ENCODE results near the gene SPSB1.

SPSB1 gene

GRCh38 chr1:9368356-9368755, 75.7 kb downstream of the SPSB1 start:
- Mint-ChIP-seq H3K27ac (ENCODE audit: low read depth) (no peak overlapping the region), H3K27me3 (no peaks in the 10 kb centered on the region), H3K4me3 (no peak overlapping the region), H3K4me1 (no peaks in the 10 kb centered on the region), H3K9me3 (no peaks in the 10 kb centered on the region), H3K36me3 (ENCODE audit: insufficient read depth) (peaks cover 3% of the 10 kb centered on the region)
- no peak for DNase-seq (ENCODE audit: low spot score in 2 of 2)
- no peak for ATAC-seq (replicated peaks; ENCODE audit: extremely low read depth, poor library complexity, severe bottlenecking)

- DNase-seq (ENCODE audit: low spot score in 2 of 2) (no peak), ATAC-seq (replicated peaks; ENCODE audit: extremely low read depth, poor library complexity, severe bottlenecking) (no peak)
- Mint-ChIP-seq H3K4me3 (no peak overlapping the region), H3K9me3 (no peaks in the 10 kb centered on the region), H3K36me3 (ENCODE audit: insufficient read depth) (peaks cover 3% of the 10 kb centered on the region), H3K27ac (ENCODE audit: low read depth) (no peak overlapping the region), H3K27me3 (no peaks in the 10 kb centered on the region), H3K4me1 (no peaks in the 10 kb centered on the region)
Measured at GRCh38 chr1:9369964-9370788, 77.5 kb downstream of the SPSB1 start.

- no peak overlapping the region for H3K27ac Mint-ChIP-seq (ENCODE audit: low read depth)
- no peaks in the 10 kb centered on the region for H3K4me1 Mint-ChIP-seq
- H3K36me3 Mint-ChIP-seq (ENCODE audit: insufficient read depth) = peaks cover 3% of the 10 kb centered on the region
- no peaks in the 10 kb centered on the region for H3K27me3 Mint-ChIP-seq
- DNase-seq (ENCODE audit: low spot score in 2 of 2) (no peak), ATAC-seq (replicated peaks; ENCODE audit: extremely low read depth, poor library complexity, severe bottlenecking) (no peak)
- H3K9me3 Mint-ChIP-seq = no peaks in the 10 kb centered on the region
- no peak overlapping the region for H3K4me3 Mint-ChIP-seq
Measured at GRCh38 chr1:9371391-9371935, 78.8 kb downstream of the SPSB1 start.

- peaks cover 3% of the 10 kb centered on the region for H3K36me3 Mint-ChIP-seq (ENCODE audit: insufficient read depth)
- no peak for DNase-seq (ENCODE audit: low spot score in 2 of 2)
- no peak overlapping the region for H3K27ac Mint-ChIP-seq (ENCODE audit: low read depth)
- H3K4me3 Mint-ChIP-seq = no peak overlapping the region
- H3K27me3 Mint-ChIP-seq = no peaks in the 10 kb centered on the region
- H3K4me1 Mint-ChIP-seq = no peaks in the 10 kb centered on the region
- no peak for ATAC-seq (replicated peaks; ENCODE audit: extremely low read depth, poor library complexity, severe bottlenecking)
- H3K9me3 Mint-ChIP-seq = no peaks in the 10 kb centered on the region
Measured at GRCh38 chr1:9371951-9372350, 79.3 kb downstream of the SPSB1 start.

GRCh38 chr1:9373619-9374018, 80.9 kb downstream of the SPSB1 start:
- Mint-ChIP-seq H3K9me3 (no peaks in the 10 kb centered on the region), H3K4me3 (no peak overlapping the region), H3K27me3 (no peaks in the 10 kb centered on the region), H3K27ac (ENCODE audit: low read depth) (no peak overlapping the region), H3K36me3 (ENCODE audit: insufficient read depth) (peaks cover 3% of the 10 kb centered on the region), H3K4me1 (no peaks in the 10 kb centered on the region)
- no peak for DNase-seq (ENCODE audit: low spot score in 2 of 2)
- no peak for ATAC-seq (replicated peaks; ENCODE audit: extremely low read depth, poor library complexity, severe bottlenecking)

GRCh38 chr1:9374748-9375341, 82.2 kb downstream of the SPSB1 start:
- ATAC-seq (replicated peaks; ENCODE audit: extremely low read depth, poor library complexity, severe bottlenecking) (no peak), DNase-seq (ENCODE audit: low spot score in 2 of 2) (no peak)
- Mint-ChIP-seq H3K4me1 (no peaks in the 10 kb centered on the region), H3K36me3 (ENCODE audit: insufficient read depth) (peaks cover 3% of the 10 kb centered on the region), H3K4me3 (no peak overlapping the region), H3K27ac (ENCODE audit: low read depth) (no peak overlapping the region), H3K9me3 (no peaks in the 10 kb centered on the region), H3K27me3 (no peaks in the 10 kb centered on the region)

GRCh38 chr1:9375912-9376311, 83.2 kb downstream of the SPSB1 start:
- ATAC-seq (replicated peaks; ENCODE audit: extremely low read depth, poor library complexity, severe bottlenecking) (no peak), DNase-seq (ENCODE audit: low spot score in 2 of 2) (no peak)
- H3K27me3 Mint-ChIP-seq = no peaks in the 10 kb centered on the region
- H3K4me1 Mint-ChIP-seq = no peaks in the 10 kb centered on the region
- no peak overlapping the region for H3K4me3 Mint-ChIP-seq
- H3K36me3 Mint-ChIP-seq (ENCODE audit: insufficient read depth) = peaks cover 3% of the 10 kb centered on the region
- no peaks in the 10 kb centered on the region for H3K9me3 Mint-ChIP-seq
- H3K27ac Mint-ChIP-seq (ENCODE audit: low read depth) = no peak overlapping the region

- H3K27me3 Mint-ChIP-seq = no peaks in the 10 kb centered on the region
- no peak overlapping the region for H3K4me3 Mint-ChIP-seq
- no peak for DNase-seq (ENCODE audit: low spot score in 2 of 2)
- no peak for ATAC-seq (replicated peaks; ENCODE audit: extremely low read depth, poor library complexity, severe bottlenecking)
- H3K9me3 Mint-ChIP-seq = no peaks in the 10 kb centered on the region
- H3K4me1 Mint-ChIP-seq = no peaks in the 10 kb centered on the region
- no peak overlapping the region for H3K27ac Mint-ChIP-seq (ENCODE audit: low read depth)
- H3K36me3 Mint-ChIP-seq (ENCODE audit: insufficient read depth) = peaks cover 3% of the 10 kb centered on the region
Measured at GRCh38 chr1:9376430-9376829, 83.7 kb downstream of the SPSB1 start.

GRCh38 chr1:9376886-9377333, 84.2 kb downstream of the SPSB1 start:
- no peak overlapping the region for H3K27ac Mint-ChIP-seq (ENCODE audit: low read depth)
- DNase-seq (ENCODE audit: low spot score in 2 of 2) (no peak), ATAC-seq (replicated peaks; ENCODE audit: extremely low read depth, poor library complexity, severe bottlenecking) (no peak)
- no peaks in the 10 kb centered on the region for H3K27me3 Mint-ChIP-seq
- H3K4me1 Mint-ChIP-seq = no peaks in the 10 kb centered on the region
- no peak overlapping the region for H3K4me3 Mint-ChIP-seq
- no peaks in the 10 kb centered on the region for H3K9me3 Mint-ChIP-seq
- H3K36me3 Mint-ChIP-seq (ENCODE audit: insufficient read depth) = peaks cover 3% of the 10 kb centered on the region

GRCh38 chr1:9378801-9379200, 86.1 kb downstream of the SPSB1 start:
- Mint-ChIP-seq H3K4me3 (no peak overlapping the region), H3K36me3 (ENCODE audit: insufficient read depth) (no peaks in the 10 kb centered on the region), H3K27ac (ENCODE audit: low read depth) (no peak overlapping the region), H3K27me3 (no peaks in the 10 kb centered on the region), H3K4me1 (no peaks in the 10 kb centered on the region), H3K9me3 (no peaks in the 10 kb centered on the region)
- no peak for DNase-seq (ENCODE audit: low spot score in 2 of 2)
- no peak for ATAC-seq (replicated peaks; ENCODE audit: extremely low read depth, poor library complexity, severe bottlenecking)

GRCh38 chr1:9380711-9381110, 88.0 kb downstream of the SPSB1 start:
- ATAC-seq (replicated peaks; ENCODE audit: extremely low read depth, poor library complexity, severe bottlenecking) (no peak), DNase-seq (ENCODE audit: low spot score in 2 of 2) (no peak)
- no peaks in the 10 kb centered on the region for H3K36me3 Mint-ChIP-seq (ENCODE audit: insufficient read depth)
- H3K27me3 Mint-ChIP-seq = peaks cover 3% of the 10 kb centered on the region
- no peaks in the 10 kb centered on the region for H3K4me1 Mint-ChIP-seq
- no peak overlapping the region for H3K27ac Mint-ChIP-seq (ENCODE audit: low read depth)
- no peak overlapping the region for H3K4me3 Mint-ChIP-seq
- H3K9me3 Mint-ChIP-seq = no peaks in the 10 kb centered on the region

- peaks cover 3% of the 10 kb centered on the region for H3K36me3 Mint-ChIP-seq (ENCODE audit: insufficient read depth)
- no peak for DNase-seq (ENCODE audit: low spot score in 2 of 2)
- H3K9me3 Mint-ChIP-seq = no peaks in the 10 kb centered on the region
- no peak for ATAC-seq (replicated peaks; ENCODE audit: extremely low read depth, poor library complexity, severe bottlenecking)
- H3K4me3 Mint-ChIP-seq = no peak overlapping the region
- H3K27ac Mint-ChIP-seq (ENCODE audit: low read depth) = no peak overlapping the region
- H3K4me1 Mint-ChIP-seq = no peaks in the 10 kb centered on the region
- H3K27me3 Mint-ChIP-seq = peaks cover 22% of the 10 kb centered on the region
Measured at GRCh38 chr1:9382643-9383491, 90.2 kb downstream of the SPSB1 start.

All from central memory CD8-positive, alpha-beta T cell (primary cell).